RWPE2 (cell line): Measurements from ENCODE around the gene SLFNL1.

Experiments
- ATAC-seq: fragments of 200-7000 bp; cut with Tn5 transposase; 3 replicates; pipeline ENCODE4 v1.9.1; 2021; ENCODE audit warnings: low read depth
- DNase-seq: peaks from one replicate; pipeline ENCODE4 v3.0.0-alpha.2; 2020; ENCODE audit warnings: low spot score
- H3K27ac ChIP-seq: fragments of 450-650 bp; 2 replicates; pipeline ENCODE4 v1.5.1; 2017; ENCODE audit warnings: mild to moderate bottlenecking; ENCODE audit not compliant: poor library complexity, severe bottlenecking
- H3K27me3 ChIP-seq: fragments of 250-450 bp; sonication (Bioruptor Pico); 2 replicates; pipeline ENCODE4 v1.5.1; 2021; ENCODE audit warnings: mild to moderate bottlenecking, moderate library complexity; ENCODE audit not compliant: insufficient read depth, poor library complexity, severe bottlenecking
- H3K36me3 ChIP-seq: fragments of 250-450 bp; sonication (Bioruptor Pico); 2 replicates; pipeline ENCODE4 v1.5.1; 2020; ENCODE audit warnings: low read depth, mild to moderate bottlenecking, moderate library complexity
- H3K4me1 ChIP-seq: fragments of 250-450 bp; sonication (Bioruptor Pico); 2 replicates; pipeline ENCODE4 v1.5.1; 2021; ENCODE audit warnings: mild to moderate bottlenecking, moderate library complexity; ENCODE audit not compliant: insufficient read depth, poor library complexity, severe bottlenecking
- H3K4me3 ChIP-seq: fragments of 250-450 bp; sonication (Bioruptor Pico); 2 replicates; pipeline ENCODE4 v1.5.1; 2021; ENCODE audit warnings: mild to moderate bottlenecking, moderate library complexity; ENCODE audit not compliant: severe bottlenecking
- H3K9me3 ChIP-seq: fragments of 250-450 bp; sonication (Bioruptor Pico); 2 replicates; pipeline ENCODE4 v1.5.1; 2021; ENCODE audit warnings: mild to moderate bottlenecking, moderate library complexity; ENCODE audit not compliant: severe bottlenecking
- CTCF ChIP-seq: fragments of 450-650 bp; IDR thresholded peaks from one replicate; pipeline ENCODE4 v1.5.1; 2017; ENCODE audit warnings: mild to moderate bottlenecking, moderate library complexity; ENCODE audit not compliant: poor library complexity, severe bottlenecking

SLFNL1 gene

GRCh38 chr1:41037116-41037903, 15.8 kb upstream of the SLFNL1 start:
- peaks cover 23% of the 10 kb centered on the region for H3K36me3 ChIP-seq
- no peak overlapping the region for H3K27ac ChIP-seq
- H3K4me1 ChIP-seq, result no peaks in the 10 kb centered on the region
- no peak for ATAC-seq
- no peaks in the 10 kb centered on the region for H3K9me3 ChIP-seq
- TF ChIP-seq CTCF, result no peak
- DNase-seq, result no peak
- H3K27me3 ChIP-seq, result no peaks in the 10 kb centered on the region
- H3K4me3 ChIP-seq, result no peak overlapping the region

GRCh38 chr1:41033272-41033671, 11.7 kb upstream of the SLFNL1 start:
- Histone ChIP-seq H3K36me3 (peaks cover 37% of the 10 kb centered on the region), H3K27ac (no peak overlapping the region), H3K4me1 (no peaks in the 10 kb centered on the region), H3K4me3 (no peak overlapping the region), H3K27me3 (no peaks in the 10 kb centered on the region), H3K9me3 (no peaks in the 10 kb centered on the region)
- TF ChIP-seq CTCF, result no peak
- ATAC-seq (no peak), DNase-seq (no peak)

- no peaks in the 10 kb centered on the region for H3K27me3 ChIP-seq
- H3K4me1 ChIP-seq, result no peaks in the 10 kb centered on the region
- H3K27ac ChIP-seq, result no peak overlapping the region
- H3K9me3 ChIP-seq, result no peaks in the 10 kb centered on the region
- TF ChIP-seq CTCF, result no peak
- ATAC-seq, result no peak
- no peak for DNase-seq
- no peak overlapping the region for H3K4me3 ChIP-seq
- peaks cover 47% of the 10 kb centered on the region for H3K36me3 ChIP-seq
These were observed 10.6 kb upstream of the SLFNL1 start for GRCh38 chr1:41032147-41032546.

- ATAC-seq, result no peak
These were observed 9.5 kb upstream of the SLFNL1 start for GRCh38 chr1:41030872-41031616.

More at GRCh38 chr1:41030872-41031616, 9.5 kb upstream of the SLFNL1 start:
- DNase-seq, result no peak
- Histone ChIP-seq H3K27ac (no peak overlapping the region), H3K9me3 (no peaks in the 10 kb centered on the region), H3K4me3 (no peak overlapping the region), H3K27me3 (no peaks in the 10 kb centered on the region), H3K4me1 (no peaks in the 10 kb centered on the region), H3K36me3 (peaks cover 38% of the 10 kb centered on the region)
- no peak for TF ChIP-seq CTCF
